HT-29 (cell line): Measurements from ENCODE around the gene DDX43. TPM values are rescaled to one million over a fixed set of nuclear protein-coding genes. Genes with fewer than 3 reads are reported as not detected.
"Not testable (repeated sequence)": the region's sequence is repeated elsewhere in the genome, so short reads cannot be mapped to it uniquely, and the experiment has no call there.

ENCODE experiments used
- DNase-seq: peaks from one replicate; pipeline ENCODE4 v3.0.0-alpha.2; 2015; ENCODE audit warnings: low spot score
- total RNA-seq: library from RNA; depleted of rRNA; stranded (reverse); fragments of >200 nt; shearing (Covaris generic); gene quantifications from 2 replicates; pipeline ENCODE4 v1.2.3, GENCODE V29; 2014; rRNA removed

Gene DDX43
- total RNA-seq = not detected in 2 replicates

DNA sequence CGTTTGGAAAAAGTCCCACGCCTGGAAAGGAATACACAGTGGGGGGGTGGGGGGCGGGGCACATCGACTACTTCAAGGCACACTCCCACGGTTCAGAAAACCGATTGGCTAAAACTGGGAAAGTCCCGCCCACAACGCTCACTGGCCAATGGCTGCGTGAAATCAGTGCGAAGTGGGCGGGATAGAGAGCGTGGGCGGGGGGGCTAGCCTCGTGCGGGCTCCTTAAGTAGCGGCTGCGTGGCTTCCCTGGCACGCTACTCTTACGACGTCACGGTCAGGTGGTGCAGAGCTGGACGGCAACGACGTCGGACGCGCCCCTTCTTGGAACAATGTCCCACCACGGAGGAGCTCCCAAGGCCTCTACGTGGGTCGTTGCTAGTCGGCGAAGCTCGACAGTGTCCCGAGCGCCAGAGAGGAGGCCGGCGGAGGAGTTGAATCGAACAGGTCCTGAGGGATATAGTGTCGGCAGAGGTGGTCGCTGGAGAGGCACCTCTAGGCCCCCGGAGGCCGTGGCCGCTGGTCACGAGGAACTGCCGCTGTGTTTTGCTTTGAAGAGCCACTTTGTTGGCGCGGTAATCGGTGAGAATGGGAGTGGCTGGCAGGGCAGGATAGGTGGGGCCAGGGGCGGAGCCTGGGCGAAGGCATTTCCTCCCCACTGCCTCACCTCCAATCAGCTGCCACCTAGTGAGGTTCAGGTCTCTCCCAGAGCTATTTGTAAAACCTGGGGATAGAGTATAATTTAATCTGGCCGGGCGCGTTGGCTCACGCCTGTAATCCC is at the start of gene DDX43:
DDX43 (plus strand) TSS at position 252 of the 778 bp plus-strand sequence; CDS start at position 330, 78 bp downstream.
- DNase-seq = no peak

DNA sequence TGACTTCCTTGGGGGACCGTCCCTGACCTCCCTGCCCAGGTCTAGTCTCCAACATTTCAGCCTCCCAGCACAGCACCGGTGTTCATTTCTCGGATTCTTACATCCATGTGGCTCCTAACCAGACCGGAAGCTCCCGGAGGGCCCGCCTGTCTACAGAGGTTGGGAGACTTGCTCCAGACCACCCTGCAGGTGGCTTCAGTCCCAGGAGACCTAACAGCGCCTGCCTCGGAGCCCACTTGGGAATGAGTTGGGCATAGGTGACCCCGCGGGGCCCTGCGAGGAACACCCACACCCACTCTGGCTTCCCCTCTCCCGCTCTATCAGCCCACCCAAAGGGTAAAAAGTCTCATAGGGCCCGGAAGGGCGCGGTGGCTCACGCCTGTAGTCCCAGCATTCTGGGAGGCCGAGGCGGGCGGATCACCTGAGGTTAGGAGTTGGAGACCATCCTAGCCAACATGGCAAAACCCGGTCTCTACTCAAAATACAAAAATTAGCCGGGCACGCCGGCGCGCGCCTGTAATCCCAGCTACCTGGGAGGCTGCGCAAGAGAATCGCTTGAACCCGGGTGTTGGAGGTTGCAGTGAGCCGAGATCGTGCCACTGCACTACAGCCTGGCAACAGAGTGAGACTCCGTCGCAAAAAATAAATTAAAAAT is 46.0 kb upstream of the DDX43 start:
- DNase-seq = no peak

DNA sequence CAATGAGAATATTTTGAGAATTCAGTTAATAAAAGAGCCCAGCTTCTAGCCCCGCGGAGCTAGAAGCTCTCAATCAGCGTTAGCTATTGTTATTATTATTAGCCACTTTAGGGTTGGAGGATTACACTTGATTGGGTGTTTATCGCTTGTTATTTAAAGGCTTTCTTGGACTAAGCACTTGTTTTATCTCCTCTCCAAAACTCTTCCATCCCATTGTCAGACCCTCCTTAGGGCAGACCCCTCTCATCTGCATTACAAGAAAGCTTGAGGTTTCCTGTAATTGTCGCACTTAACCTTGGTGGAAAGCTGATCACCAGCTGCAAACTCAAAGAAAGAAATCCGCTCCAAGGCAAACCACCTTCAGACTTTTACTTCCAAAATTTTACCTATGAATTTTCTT is 45.3 kb upstream of the DDX43 start:
- DNase-seq = no peak

DNA sequence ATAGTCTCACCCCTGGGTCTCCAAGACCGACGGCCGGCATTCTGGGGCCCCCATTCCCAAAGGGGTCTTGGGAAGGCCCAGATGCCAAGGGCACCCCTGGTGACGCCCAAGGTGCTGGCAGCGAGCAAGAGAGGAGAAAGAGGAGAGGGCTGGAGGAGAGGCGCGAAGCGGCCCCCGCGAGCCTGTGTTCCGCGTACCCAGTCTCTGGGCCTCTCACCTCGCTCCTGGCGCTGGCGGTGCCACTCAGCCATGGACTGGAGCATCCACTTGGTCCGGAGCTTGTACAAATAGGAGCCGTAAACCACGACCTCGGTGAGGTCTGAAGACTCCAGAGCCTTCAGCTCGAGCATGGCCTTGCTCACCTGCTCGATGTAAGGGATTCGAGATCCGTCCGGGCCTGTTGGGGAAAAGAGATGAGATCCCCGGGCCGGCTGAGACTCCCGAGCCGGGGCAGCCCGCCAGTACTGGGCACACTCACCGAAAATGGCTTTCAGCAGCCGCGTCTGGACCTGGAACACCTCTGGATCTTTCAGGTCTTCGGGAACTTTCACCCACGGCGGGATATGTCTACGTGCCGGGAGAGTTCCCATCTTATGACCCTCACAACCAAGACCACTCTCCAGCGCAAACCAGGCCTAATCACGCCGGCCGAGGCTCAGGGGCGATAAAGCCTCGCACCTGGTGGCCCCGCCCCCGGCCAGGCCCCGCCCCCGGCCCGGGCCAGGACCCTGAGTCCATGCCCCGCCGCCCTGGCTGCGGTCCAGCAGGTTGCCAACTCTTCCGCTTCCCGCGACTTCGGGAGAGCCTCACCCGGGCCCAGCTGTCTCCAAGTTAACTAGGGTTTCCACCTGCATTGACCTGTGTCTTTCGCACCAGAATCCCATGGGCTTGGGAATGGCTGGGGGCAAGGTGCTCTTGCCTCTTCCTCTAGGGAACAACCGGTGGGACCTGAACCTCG is 40.7 kb upstream of the DDX43 start, which contains the start of gene DPPA5:
DPPA5 (minus strand) TSS at position 641 of the 958 bp plus-strand sequence; CDS start at position 590, 51 bp downstream.
- DNase-seq = no peak

DNA sequence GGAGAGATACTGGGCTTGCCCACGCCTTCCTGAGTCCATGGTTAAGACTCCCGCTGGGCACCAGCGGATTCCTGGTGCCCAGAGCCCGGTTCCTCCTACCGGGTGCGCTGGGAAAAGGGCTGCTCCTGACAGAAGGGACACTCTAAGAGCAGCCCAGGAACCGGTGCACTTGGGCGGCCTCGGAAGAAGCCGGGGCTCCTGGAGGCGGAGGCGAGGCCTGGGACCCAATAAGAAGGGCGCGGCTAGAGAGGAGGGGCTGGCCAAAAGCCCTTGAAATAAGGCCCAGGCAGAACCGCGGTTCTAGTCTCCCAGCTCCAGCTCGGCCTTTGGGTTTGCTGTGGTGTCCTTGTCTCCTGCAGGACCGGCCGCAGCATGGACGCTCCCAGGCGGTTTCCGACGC is 32.3 kb upstream of the DDX43 start, which contains the start of gene KHDC3L:
KHDC3L (plus strand) TSS at position 301 of the 400 bp plus-strand sequence; CDS start at position 373, 72 bp downstream.
- no peak for DNase-seq

DNA sequence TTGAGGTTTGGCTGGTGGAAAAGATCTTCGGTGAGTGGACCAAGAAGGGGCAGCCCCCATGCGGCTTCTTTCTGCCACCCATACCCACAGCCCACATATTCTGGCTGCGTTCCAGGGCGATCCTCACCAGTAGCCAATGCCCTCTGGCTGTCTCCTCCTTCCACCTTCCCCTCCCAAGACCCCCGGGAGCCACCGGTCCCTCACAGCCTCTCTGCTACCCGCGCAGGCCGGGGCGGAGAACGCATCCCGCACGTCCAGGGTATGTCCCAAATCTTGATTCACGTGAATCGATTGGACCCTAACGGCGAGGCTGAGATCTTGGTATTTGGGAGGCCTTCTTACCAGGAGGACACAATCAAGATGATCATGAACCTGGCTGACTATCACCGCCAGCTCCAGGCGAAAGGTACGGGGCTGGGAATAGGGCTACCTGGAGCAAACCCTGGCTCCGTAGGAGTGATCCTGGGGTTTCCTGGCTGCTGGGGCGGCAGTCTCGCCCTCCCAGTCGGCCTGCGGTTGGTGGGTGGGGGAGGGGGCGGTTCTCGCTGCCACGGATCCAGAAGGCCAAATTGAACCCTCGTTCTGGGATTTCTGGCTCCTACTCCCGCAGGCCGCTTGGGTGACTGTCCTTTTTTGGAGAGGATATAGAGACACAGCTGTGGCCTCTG is 31.6 kb upstream of the DDX43 start:
- DNase-seq = no peak

DNA sequence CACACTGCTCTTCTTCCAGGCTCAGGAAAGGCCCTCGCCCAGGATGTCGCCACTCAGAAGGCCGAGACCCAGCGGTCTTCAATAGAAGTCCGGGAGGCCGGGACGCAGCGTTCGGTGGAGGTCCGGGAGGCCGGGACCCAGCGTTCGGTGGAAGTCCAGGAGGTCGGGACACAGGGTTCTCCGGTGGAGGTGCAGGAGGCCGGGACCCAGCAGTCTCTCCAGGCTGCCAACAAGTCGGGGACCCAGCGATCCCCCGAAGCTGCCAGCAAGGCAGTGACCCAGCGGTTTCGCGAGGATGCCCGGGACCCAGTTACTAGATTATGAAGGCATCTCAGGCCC is 31.1 kb upstream of the DDX43 start:
- no peak for DNase-seq

DNA sequence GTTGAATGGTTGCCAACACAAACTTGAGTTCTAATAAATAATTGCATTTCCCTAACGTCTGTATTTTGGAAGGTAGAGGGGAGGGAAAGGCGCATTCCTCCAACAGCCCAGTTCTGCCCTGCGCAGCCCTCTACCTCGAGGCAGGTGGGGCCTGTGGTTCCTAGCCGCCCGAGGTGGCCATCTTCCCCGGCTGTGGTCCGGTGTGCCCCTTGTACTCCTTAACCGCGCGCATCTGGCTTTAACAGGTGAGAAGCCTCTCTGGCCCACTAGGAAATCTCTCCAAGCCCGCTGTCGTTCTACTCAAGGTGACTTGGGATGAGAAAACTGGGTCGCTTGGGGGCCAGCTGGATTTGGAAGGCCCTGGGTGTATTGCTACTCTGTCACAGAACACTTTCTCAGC is 30.5 kb upstream of the DDX43 start:
- DNase-seq = no peak

DNA sequence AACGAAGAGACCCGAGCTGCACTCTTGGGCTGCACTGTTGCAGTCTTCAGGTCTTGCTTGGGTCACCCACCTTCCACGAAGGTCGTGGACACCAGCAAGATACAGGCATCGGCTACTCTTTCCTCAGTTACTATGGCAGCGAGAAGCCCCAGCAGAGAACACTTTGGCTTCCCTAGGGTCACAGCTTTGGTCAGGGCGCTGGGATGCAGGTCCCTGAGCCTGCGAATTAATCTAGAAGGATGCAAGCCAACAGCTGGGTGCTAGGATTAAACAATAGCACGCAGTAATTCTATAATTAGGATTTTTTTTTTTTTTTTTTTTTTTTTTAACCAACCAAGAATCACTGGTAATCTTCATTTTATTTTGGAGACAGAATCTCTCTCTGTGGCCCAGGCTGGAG is 30.1 kb upstream of the DDX43 start:
- no peak for DNase-seq

DNA sequence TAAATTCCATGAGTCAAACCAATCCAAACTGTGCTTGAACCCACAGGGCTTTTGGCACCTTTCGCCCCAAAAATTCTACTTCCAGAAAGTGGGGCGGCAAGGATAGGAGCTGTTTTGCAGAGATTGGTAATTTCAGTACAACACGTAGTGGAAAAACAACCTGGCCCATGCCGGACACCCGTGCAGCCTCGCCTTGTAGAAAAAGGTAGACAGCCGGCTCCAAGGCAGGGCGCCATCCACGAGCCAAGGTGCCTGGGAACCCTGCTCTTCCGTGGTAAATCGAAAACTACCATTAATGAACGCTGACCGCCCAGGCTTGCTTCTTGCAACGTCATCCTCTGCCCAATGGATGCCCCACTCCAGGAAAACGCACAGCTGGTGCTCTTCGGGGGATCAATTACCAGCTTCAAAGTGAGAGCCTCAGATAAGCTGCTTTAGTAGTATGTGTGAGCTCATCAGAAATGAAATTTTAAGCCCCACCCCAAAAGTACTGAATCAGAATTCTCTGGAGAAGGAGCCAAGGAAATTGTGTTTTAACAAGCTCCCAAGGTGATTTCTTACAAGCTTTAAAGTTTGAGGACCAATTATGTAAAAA is 26.8 kb upstream of the DDX43 start:
- no peak for DNase-seq

DNA sequence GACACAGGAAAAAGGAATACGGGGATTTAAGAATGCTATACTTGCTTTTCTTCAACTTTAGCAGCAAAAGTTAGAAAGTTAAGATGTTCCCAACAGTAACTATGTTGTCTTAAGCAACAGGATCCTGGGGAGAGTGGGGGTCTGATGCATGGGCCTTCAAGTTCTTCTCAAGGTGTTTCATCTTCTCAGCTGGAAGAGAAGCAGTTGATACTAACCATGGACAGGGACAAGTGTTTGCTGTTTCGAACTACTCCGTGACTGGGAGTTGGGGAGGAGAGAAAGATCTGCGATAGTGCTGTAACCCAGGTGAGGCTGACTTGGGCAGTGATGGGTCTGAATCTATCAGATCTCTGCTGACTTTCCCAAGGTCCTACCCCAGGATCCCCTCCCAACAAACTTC is 26.0 kb upstream of the DDX43 start:
- no peak for DNase-seq

DNA sequence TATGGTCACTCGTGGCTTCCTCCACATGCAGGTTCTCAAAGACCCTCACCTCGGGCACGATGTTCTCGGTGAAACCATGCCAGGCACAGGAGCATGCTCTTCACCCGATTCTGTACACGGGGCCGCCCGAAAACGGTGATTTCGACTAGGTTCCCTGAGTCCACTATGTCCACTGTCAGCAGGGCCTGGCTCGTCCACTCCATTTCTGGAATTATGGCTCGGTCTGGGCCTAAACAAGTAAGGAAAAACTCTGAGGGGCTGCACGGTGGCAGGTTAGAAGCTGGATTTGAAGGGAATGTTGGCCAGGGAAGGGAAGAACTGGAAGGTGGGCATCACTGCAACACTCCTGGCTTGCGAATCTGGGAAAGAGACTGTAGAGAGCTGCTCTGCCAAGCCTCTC is 25.5 kb upstream of the DDX43 start:
- DNase-seq = no peak

DNA sequence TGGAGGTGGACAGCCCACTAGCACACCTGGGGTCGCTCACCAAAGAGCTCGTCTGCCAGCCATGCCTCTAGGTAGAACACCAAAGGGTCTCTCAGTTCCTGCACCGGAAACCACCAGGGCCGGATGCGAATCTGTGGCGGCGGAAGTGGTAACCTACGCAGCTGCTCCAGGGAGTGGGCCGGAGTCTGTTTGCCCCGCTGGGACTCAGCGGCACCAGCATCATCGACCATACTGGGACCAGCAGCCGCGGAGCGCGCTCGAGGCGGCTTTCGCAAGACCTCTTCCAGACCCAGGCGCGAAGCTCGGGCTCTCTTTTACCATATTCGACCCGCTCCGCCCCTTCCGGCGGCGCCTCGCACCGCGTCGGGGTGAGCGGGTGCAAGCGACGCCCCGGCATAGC is 25.1 kb upstream of the DDX43 start, which contains the start of gene OOEP:
OOEP (minus strand) TSS at position 335 of the 400 bp plus-strand sequence; CDS start at position 230, 105 bp downstream.
- DNase-seq = no peak

DNA sequence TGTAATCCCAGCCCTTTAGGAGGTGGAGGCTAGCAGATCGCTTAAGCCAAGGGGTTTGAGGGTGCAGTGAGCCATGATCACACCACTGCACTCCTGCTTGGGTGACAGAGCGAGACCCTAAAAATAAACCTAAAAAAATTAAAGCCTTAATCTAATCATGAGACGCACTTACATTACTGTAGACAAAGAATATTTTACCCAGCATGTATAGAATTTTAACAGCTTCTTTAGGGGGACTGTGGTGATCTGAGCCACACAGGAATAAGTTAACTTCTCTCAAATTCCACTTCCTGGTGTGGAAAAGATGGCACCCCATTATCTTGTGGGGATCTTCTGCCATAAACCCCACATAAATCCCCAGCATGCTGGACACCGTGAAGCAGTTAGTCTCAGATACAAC is 22.6 kb upstream of the DDX43 start:
- DNase-seq = no peak

DNA sequence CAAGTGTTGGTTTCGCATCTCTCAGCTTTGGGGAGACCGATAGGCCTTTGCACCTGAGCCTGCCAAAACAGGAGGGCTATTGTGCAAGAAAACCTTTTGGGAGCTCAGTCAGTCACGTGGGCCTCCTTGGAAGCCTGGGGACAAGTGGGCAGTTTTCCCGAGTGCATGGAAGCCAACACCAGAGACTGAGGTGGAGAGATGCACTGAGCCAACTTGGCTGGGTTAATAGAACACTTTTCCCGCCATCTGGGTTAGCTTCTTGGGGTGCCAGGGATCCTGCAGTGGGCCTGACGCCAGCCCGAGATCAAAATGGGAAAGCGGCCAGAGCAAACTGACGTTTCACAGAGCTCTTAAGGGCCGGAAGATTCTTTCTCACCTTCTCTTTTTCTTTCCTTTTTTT is 22.1 kb upstream of the DDX43 start:
- no peak for DNase-seq

DNA sequence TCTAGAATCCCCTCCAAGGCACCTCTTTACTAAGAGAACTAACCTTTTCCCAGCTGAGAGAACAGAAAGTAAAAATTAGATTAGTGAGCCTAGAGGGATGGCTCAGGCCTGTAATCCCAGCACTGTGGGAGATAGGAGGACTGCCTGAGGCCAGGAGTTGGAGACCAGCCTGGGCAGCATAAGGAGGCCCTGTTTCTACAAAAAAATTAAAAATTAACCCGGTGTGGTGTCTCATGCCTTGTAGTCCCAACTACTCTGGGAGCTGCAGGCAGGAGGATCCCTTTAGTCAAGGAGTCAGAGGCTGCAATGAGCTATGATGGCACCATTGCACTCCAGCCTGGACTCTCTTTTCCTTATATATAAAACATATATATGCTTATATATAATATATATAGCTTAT is 19.4 kb upstream of the DDX43 start:
- no peak for DNase-seq

DNA sequence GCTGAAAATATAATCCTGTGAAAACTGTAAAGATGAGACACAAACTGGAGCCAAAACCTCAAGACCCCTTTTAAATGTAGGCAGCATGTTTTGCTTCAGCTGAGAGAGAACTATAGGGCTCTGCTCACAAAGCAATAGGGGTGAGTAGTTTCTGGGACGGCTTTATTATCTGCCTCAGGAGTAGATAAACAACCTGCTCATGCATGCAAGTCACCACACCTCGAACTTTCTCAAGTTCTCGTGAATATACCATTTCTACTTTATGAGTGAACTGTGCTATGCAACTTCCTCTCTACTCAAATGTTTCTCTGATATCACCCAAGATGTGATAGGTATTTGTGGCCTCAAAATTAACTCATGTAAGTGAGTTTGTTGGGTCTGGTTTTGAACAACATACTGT is 17.4 kb upstream of the DDX43 start:
- no peak for DNase-seq

DNA sequence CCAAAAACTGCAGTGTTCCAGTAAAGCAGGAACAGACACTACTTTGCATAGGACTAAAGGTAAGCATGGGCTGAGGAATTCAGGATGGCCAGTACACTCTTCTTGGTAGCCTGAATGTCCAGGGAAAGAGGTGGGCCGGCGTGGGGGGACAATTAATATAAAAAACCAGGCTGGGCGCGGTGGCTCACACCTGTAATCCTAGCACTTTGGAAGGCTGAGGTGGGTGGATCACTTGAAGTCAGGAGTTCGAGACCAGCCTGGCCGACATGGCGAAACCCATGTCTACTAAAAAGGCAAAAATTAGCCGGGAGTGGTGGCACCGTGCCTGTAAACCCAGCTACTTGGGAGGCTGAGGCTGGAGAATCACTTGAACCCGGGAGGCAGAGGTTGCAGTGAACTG is 13.1 kb upstream of the DDX43 start:
- not testable (repeated sequence) for DNase-seq

DNA sequence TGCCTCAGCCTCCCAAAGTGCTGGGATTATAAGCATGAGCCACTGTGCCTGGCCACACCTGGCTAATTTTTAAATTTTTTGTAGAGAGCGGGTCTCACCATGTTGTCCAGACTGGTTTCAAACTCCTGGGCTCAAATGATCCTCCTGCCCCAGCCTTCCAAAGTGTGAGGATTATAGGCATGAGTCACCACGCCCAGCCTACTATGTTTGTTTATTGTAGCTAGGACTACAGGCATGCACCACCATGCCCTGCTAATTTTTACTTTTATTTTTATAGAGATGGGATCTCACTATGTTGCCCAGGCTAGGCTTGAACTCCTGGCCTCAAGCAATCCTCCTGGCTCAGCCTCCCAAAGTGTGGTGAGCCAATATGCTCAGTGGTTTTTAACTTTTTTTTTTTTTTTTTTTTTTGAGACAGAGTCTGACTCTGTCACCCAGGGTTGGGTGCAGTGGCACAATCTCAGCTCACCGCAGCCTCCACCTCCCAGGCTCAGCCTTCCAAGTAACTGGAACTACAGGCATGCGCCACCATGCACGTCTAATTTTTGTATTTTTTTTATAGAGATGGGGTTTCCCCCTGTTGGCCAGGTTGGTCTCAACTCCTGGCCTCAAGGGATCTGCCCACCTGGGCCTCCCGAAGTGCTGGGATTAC is 12.0 kb upstream of the DDX43 start:
- DNase-seq = peak; percentile 16

DNA sequence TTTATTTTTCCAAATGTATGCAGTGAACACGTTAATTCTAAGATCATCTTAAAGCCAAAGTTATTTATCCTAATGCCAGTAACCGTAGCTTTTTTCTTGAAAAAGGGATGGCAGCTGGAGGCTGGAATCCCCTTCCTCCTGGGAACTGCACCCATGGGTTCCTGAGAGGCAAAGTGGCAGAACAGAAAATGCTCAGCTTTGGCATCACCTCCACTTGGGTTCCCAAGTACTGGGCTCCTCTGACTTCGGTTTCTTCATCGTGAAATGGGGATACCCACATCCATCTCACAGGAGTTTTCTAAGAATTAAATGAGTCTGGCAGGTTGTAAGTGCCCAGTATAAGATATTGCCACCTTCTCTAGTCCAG is 6.2 kb upstream of the DDX43 start:
- no peak for DNase-seq
